Activated CD4-positive, alpha-beta T cell treated with anti-CD3 and anti-CD28 coated beads, Interleukin-2, amount 10 ng/mL, durations not matched to agents 7 days and 5 days (primary cell): ENCODE measurements around the gene TXNDC11. TPM values are rescaled to one million over a fixed set of nuclear protein-coding genes. Genes with fewer than 3 reads are reported as not detected.

ENCODE experiments used
- CTCF ChIA-PET: fragments of 350-600 bp; sonication (Branson Sonifier 250); formaldehyde crosslinking; loops from one replicate; lab custom pipeline; 2021; ENCODE audit warnings: antibody characterized with exemption; lab: Charles Lee
- POLR2A ChIA-PET: fragments of 350-600 bp; sonication (Branson Sonifier 250); formaldehyde crosslinking; loops from one replicate; lab custom pipeline; 2021; ENCODE audit warnings: antibody characterized with exemption; lab: Charles Lee
- DNase-seq: peaks from one replicate; pipeline ENCODE4 v3.0.0-alpha.2; 2020
- H3K27ac Mint-ChIP-seq: one replicate; pipeline ENCODE4 v1.8.0; 2021; ENCODE audit warnings: mild to moderate bottlenecking, moderate library complexity, mixed read lengths
- H3K27me3 Mint-ChIP-seq: one replicate; pipeline ENCODE4 v1.8.0; 2021; ENCODE audit warnings: mixed read lengths
- H3K36me3 Mint-ChIP-seq: one replicate; pipeline ENCODE4 v1.8.0; 2021; ENCODE audit warnings: low read depth, mixed read lengths
- H3K4me1 Mint-ChIP-seq: one replicate; pipeline ENCODE4 v1.8.0; 2021; ENCODE audit warnings: mixed read lengths
- H3K4me3 Mint-ChIP-seq: one replicate; pipeline ENCODE4 v1.8.0; 2021; ENCODE audit warnings: mild to moderate bottlenecking, moderate library complexity, mixed read lengths
- H3K9me3 Mint-ChIP-seq: one replicate; pipeline ENCODE4 v1.8.0; 2021; ENCODE audit warnings: mixed read lengths
- total RNA-seq, 2 experiments: library from RNA; stranded (reverse); gene quantifications; one replicate each; pipeline ENCODE4 v1.2.3, GENCODE V29; 2021

TXNDC11 gene
- total RNA-seq, 2 experiments from 2014 or later: 38.5 to 42.7 TPM

GRCh38 chr16:11731222-11731621, 11.4 kb downstream of the TXNDC11 start:
- peaks cover 67% of the 10 kb centered on the region for H3K4me1 Mint-ChIP-seq
- CTCF ChIA-PET: interaction anchor here (0.7 to 1.4 kb wide), 3 partner anchors 16 to 78 kb away, joined by 3 to 4 read pairs (median 3); partner anchors contain the start of gene ZC3H7A
- no peak overlapping the region for H3K27ac Mint-ChIP-seq
- peaks cover 70% of the 10 kb centered on the region for H3K36me3 Mint-ChIP-seq
- H3K9me3 Mint-ChIP-seq: no peaks in the 10 kb centered on the region
- POLR2A ChIA-PET: interaction anchor here (0.6 kb wide), 1 partner anchor 17 kb away, joined by 3 read pairs; no protein-coding TSS in a partner anchor
- H3K4me3 Mint-ChIP-seq: no peak overlapping the region
- DNase-seq: no peak
- no peaks in the 10 kb centered on the region for H3K27me3 Mint-ChIP-seq

GRCh38 chr16:11729787-11730186, 12.9 kb downstream of the TXNDC11 start:
- H3K36me3 Mint-ChIP-seq: peaks cover 72% of the 10 kb centered on the region
- peaks cover 55% of the 10 kb centered on the region for H3K4me1 Mint-ChIP-seq
- peak overlapping the region; percentile 22 for H3K27ac Mint-ChIP-seq
- ChIA-PET CTCF (interaction anchor here (1.1 kb wide), 1 partner anchor 16 kb away, joined by 5 read pairs; no protein-coding TSS in a partner anchor), POLR2A (no interaction called here)
- no peak overlapping the region for H3K4me3 Mint-ChIP-seq
- no peaks in the 10 kb centered on the region for H3K9me3 Mint-ChIP-seq
- DNase-seq: no peak
- H3K27me3 Mint-ChIP-seq: no peaks in the 10 kb centered on the region

GRCh38 chr16:11727796-11728543, 14.7 kb downstream of the TXNDC11 start:
- peak overlapping the region; percentile 25 for H3K27ac Mint-ChIP-seq
- ChIA-PET POLR2A (no interaction called here), CTCF (no interaction called here)
- H3K9me3 Mint-ChIP-seq: no peaks in the 10 kb centered on the region
- H3K4me3 Mint-ChIP-seq: no peak overlapping the region
- DNase-seq: no peak
- peaks cover 62% of the 10 kb centered on the region for H3K36me3 Mint-ChIP-seq
- H3K27me3 Mint-ChIP-seq: no peaks in the 10 kb centered on the region
- peaks cover 44% of the 10 kb centered on the region for H3K4me1 Mint-ChIP-seq

- ChIA-PET CTCF (interaction anchor here (0.8 to 2.3 kb wide), 4 partner anchors 12 to 194 kb away, joined by 3 to 6 read pairs (median 3); partner anchors contain the start of gene TXNDC11), POLR2A (no interaction called here)
- H3K27ac Mint-ChIP-seq: no peak overlapping the region
- peaks cover 31% of the 10 kb centered on the region for H3K4me1 Mint-ChIP-seq
- H3K27me3 Mint-ChIP-seq: no peaks in the 10 kb centered on the region
- no peak for DNase-seq
- peaks cover 55% of the 10 kb centered on the region for H3K36me3 Mint-ChIP-seq
- H3K9me3 Mint-ChIP-seq: no peaks in the 10 kb centered on the region
- no peak overlapping the region for H3K4me3 Mint-ChIP-seq
These were observed 16.6 kb downstream of the TXNDC11 start for GRCh38 chr16:11726008-11726407.

- Mint-ChIP-seq H3K27ac (no peak overlapping the region), H3K4me3 (no peak overlapping the region), H3K4me1 (peaks cover 28% of the 10 kb centered on the region), H3K36me3 (peaks cover 51% of the 10 kb centered on the region), H3K27me3 (no peaks in the 10 kb centered on the region), H3K9me3 (no peaks in the 10 kb centered on the region)
- ChIA-PET POLR2A (no interaction called here), CTCF (interaction anchor here (0.8 to 2.3 kb wide), 4 partner anchors 11 to 193 kb away, joined by 3 to 6 read pairs (median 3); partner anchors contain the start of gene TXNDC11)
- DNase-seq: no peak
These were observed 17.2 kb downstream of the TXNDC11 start for GRCh38 chr16:11725457-11725856.

DNA sequence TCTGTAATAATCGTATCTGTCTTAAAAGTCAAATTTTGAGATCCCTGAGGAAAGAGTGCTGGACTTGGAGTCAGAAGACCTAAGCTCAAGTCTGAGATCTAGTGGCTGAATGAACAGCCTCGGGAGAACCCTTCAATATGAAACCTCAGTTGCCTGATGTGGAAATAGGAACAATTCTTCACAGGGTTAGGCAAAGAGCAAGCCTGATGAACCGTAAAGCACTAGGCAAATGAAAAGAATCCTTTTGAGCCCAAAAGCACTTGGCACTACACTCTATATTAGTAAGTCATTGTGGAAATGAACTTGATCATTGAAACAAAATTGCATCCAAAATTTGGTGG, 20.2 kb downstream of the TXNDC11 start:
- DNase-seq: no peak
- Mint-ChIP-seq H3K27ac (peak overlapping the region; percentile 60), H3K36me3 (peaks cover 36% of the 10 kb centered on the region), H3K9me3 (no peaks in the 10 kb centered on the region), H3K4me1 (peaks cover 4% of the 10 kb centered on the region), H3K27me3 (no peaks in the 10 kb centered on the region), H3K4me3 (no peak overlapping the region)
- POLR2A ChIA-PET: no interaction called here
- CTCF ChIA-PET: interaction anchor here (0.6 kb wide), 1 partner anchor 455 kb away, joined by 3 read pairs; no protein-coding TSS in a partner anchor

DNA sequence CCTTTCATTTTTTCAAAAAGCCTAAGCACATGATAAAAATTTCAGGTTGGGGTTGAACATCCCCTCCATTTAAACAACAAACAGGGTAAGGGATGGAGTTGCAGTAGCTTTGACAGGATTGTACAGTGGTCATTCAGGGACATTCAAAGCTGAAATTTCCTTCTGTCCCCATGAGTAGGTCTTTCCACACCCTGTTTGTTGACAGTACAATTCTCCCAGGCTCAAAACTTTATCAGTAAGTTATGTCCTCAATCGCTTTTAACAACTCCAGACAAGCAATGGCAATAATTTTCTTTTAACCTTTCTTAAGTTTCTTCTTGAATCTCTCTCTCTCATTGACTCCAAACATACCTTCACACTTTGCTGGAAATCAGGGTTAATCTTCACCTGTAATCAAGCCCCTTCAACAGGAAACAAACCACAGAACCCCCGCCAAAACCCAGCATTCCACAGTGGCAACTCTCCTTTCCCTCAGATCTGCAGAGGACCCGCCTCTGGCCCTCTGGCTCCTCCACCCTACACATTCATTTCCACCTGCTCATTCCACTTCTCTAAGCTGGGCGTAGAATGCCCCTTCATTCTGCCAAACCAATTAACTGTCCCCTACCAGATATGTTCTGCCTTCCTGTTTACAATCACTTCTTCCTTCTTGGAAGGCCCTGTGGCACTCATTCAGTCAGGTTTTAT, 20.7 kb downstream of the TXNDC11 start:
- H3K4me3 Mint-ChIP-seq: no peak overlapping the region
- ChIA-PET CTCF (no interaction called here), POLR2A (no interaction called here)
- H3K4me1 Mint-ChIP-seq: peaks cover 4% of the 10 kb centered on the region
- no peak for DNase-seq
- peaks cover 34% of the 10 kb centered on the region for H3K36me3 Mint-ChIP-seq
- no peaks in the 10 kb centered on the region for H3K27me3 Mint-ChIP-seq
- no peaks in the 10 kb centered on the region for H3K9me3 Mint-ChIP-seq
- peak overlapping the region; percentile 60 for H3K27ac Mint-ChIP-seq

GRCh38 chr16:11719762-11720161, 22.9 kb downstream of the TXNDC11 start:
- POLR2A ChIA-PET: no interaction called here
- no peak overlapping the region for H3K27ac Mint-ChIP-seq
- no peak overlapping the region for H3K4me3 Mint-ChIP-seq
- no peaks in the 10 kb centered on the region for H3K9me3 Mint-ChIP-seq
- H3K36me3 Mint-ChIP-seq: peaks cover 30% of the 10 kb centered on the region
- no peak for DNase-seq
- H3K27me3 Mint-ChIP-seq: no peaks in the 10 kb centered on the region
- peaks cover 3% of the 10 kb centered on the region for H3K4me1 Mint-ChIP-seq
- CTCF ChIA-PET: interaction anchor here (0.7 to 1.5 kb wide), 3 partner anchors 9 to 92 kb away, joined by 3 to 4 read pairs (median 3); no protein-coding TSS in a partner anchor

DNA sequence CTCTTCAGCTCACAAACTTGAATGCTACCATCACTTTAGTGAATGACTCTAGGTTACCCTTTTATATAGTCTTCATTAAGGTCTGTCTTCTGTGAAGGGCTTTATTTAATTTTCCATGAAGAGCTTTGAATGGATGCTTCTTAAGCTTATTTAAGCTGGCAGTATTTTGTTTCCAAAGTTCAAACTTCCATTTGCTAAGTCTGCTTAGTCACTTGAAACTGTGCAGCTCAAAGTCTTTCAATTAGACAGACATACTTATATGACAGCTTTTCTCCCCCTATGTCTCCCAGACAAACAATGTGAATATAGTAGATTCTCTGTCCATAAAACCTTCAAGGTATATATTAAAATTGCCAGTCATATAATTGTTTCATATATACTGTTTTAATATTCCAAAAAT, 23.5 kb downstream of the TXNDC11 start:
- no peaks in the 10 kb centered on the region for H3K9me3 Mint-ChIP-seq
- H3K27ac Mint-ChIP-seq: no peak overlapping the region
- ChIA-PET POLR2A (no interaction called here), CTCF (interaction anchor here (0.8 to 1.5 kb wide), 3 partner anchors 8 to 98 kb away, joined by 3 to 4 read pairs (median 3); no protein-coding TSS in a partner anchor)
- no peak for DNase-seq
- peaks cover 33% of the 10 kb centered on the region for H3K36me3 Mint-ChIP-seq
- peaks cover 6% of the 10 kb centered on the region for H3K4me1 Mint-ChIP-seq
- H3K4me3 Mint-ChIP-seq: no peak overlapping the region
- no peaks in the 10 kb centered on the region for H3K27me3 Mint-ChIP-seq

- Mint-ChIP-seq H3K36me3 (peaks cover 33% of the 10 kb centered on the region), H3K9me3 (no peaks in the 10 kb centered on the region), H3K27me3 (no peaks in the 10 kb centered on the region), H3K4me3 (no peak overlapping the region), H3K4me1 (peaks cover 9% of the 10 kb centered on the region), H3K27ac (no peak overlapping the region)
- DNase-seq: no peak
- CTCF ChIA-PET: interaction anchor here (0.6 to 1.3 kb wide), 2 partner anchors 96 to 1688 kb away, joined by 3 to 5 read pairs; no protein-coding TSS in a partner anchor
- POLR2A ChIA-PET: interaction anchor here (0.7 kb wide), 1 partner anchor 20 kb away, joined by 3 read pairs; no protein-coding TSS in a partner anchor
These were observed 24.8 kb downstream of the TXNDC11 start for GRCh38 chr16:11717811-11718210.

DNA sequence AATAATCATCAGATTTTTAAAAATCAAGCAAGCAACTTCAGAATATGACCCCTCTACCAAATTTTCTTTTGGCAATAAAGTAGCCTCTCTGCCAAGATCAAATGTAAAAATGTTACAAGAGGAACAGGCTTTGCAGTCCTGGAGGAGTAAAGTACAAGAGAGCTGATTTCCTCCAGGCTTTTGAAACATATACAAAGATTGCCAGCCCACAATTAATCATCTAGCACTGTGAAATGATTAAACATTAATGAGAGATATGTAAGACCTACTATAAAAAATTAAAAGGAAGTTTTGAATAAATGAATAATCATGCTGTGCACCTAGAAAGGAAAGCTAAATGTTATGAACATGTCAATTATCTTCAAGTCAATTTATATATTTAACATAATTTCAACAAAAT, 26.3 kb downstream of the TXNDC11 start:
- H3K4me1 Mint-ChIP-seq: peaks cover 6% of the 10 kb centered on the region
- ChIA-PET CTCF (no interaction called here), POLR2A (no interaction called here)
- H3K27me3 Mint-ChIP-seq: no peaks in the 10 kb centered on the region
- no peak overlapping the region for H3K27ac Mint-ChIP-seq
- peaks cover 33% of the 10 kb centered on the region for H3K36me3 Mint-ChIP-seq
- no peaks in the 10 kb centered on the region for H3K9me3 Mint-ChIP-seq
- no peak for DNase-seq
- H3K4me3 Mint-ChIP-seq: no peak overlapping the region

DNA sequence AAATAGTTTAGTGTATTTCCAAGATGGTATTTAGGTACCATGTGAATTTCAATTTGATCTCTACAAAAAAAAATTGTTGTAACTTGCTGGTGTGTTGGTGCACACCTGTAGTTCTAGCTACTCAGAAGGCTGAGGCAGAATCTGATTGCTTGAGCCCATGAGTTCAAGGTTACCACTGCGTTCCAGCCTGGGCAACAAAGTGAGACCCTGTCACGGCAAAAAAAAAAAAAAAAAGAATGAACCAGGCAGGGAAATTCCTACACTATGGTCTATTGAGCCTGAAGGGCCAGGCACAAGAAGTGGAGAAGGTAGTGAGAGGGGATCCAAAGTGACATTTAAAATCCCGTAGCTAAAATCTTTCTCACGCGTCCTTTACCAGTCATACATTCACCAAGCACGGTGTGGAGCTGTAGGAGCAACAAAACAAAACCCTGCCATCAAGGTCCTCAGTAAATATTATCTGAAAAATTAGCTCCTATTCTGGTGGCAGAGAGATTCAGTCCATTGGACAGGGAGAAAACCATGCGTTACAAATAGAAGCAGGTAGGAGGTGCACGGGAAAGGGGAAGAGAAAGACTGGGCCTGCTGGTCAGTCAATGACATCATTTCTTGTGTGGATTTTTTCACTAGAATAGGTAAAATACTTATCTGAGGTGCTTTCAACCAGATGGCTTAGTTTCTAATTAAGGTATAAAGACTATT, 27.3 kb downstream of the TXNDC11 start:
- no peak overlapping the region for H3K4me3 Mint-ChIP-seq
- POLR2A ChIA-PET: interaction anchor here (0.6 kb wide), 1 partner anchor 72 kb away, joined by 10 read pairs; no protein-coding TSS in a partner anchor
- peaks cover 6% of the 10 kb centered on the region for H3K4me1 Mint-ChIP-seq
- H3K27ac Mint-ChIP-seq: no peak overlapping the region
- CTCF ChIA-PET: interaction anchor here (0.6 to 2.5 kb wide), 11 partner anchors 16 to 752 kb away, joined by 3 to 13 read pairs (median 3); partner anchors contain the start of gene ZC3H7A
- H3K27me3 Mint-ChIP-seq: no peaks in the 10 kb centered on the region
- no peaks in the 10 kb centered on the region for H3K9me3 Mint-ChIP-seq
- no peak for DNase-seq
- H3K36me3 Mint-ChIP-seq: peaks cover 36% of the 10 kb centered on the region
